DMS114 treated with DMSO at 0.1 percent for 48 hours (cell line): ENCODE data around the gene HELT.
"Not testable (repeated sequence)": the region's sequence is repeated elsewhere in the genome, so short reads cannot be mapped to it uniquely, and the experiment has no call there.

Experiments used
- DNase-seq: peaks from one replicate; lab custom pipeline; 2025; ENCODE audit not compliant: unreplicated experiment; lab: John Stamatoyannopoulos, UW

Gene HELT

DNA sequence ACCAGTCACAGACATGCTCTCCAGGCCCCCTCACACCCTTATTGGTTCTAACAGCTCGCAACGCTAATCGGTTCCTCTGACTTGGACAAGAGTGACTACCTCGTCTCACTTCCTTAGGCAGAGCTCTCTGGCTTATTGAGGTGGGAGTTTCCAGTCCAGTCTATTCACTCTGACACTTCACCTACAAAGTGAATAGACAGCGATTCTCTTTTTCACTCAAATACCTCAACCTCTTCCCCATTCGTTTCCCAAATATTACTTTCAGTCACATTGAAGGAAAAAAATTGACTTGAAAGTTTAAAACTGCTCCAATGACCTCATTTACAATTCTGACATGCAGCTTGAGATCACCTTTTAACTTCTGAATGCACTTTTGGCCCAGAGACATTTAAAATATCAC, 17.7 kb downstream of the HELT start:
- DNase-seq: no peak

DNA sequence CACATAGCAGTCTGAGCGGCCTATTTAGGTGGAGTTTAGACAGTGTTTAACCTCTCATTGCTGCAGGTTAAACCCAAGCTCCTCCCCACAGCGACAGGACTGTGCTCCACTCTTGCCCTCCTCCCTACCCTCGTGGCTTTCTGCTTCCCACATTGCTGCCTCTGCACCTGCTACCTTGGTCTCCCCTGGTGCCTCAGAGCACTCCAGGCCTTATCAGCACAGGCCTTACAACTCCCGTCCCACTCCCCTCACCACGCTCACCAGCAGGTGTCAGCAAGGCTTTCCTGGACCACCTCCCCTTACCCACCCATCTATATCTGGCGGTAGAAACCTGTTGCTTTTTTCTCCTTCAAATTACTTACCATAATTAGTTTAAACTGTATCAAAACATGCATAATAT, 18.6 kb downstream of the HELT start:
- no peak for DNase-seq

- peak; percentile 60 for DNase-seq
These were observed 21.4 kb downstream of the HELT start for GRCh38 chr4:185039508-185040273.

DNA sequence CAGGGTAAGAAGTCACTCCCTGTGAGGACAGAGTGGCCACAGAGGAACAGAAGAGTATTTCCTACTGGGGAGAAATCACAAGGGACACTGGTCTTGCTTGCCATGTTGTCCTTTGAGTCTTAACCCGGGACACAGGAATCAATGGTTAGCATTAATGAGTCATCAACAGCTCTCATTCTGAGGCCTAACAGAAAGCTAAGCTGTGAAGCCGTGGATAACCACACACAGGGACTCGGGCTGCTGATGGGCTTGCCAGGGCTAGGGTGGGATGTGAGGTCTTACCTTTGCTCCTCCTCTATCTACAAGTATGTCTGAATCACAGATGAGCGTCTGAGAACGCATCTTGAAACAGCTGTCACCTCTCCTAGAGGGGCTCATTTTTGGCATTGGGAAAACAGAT, 22.2 kb downstream of the HELT start:
- DNase-seq: no peak

GRCh38 chr4:185050286-185050685, 32.0 kb downstream of the HELT start:
- DNase-seq: not testable (repeated sequence)

GRCh38 chr4:185051283-185051682, 33.0 kb downstream of the HELT start:
- DNase-seq: not testable (repeated sequence)

GRCh38 chr4:185053746-185054145, 35.5 kb downstream of the HELT start:
- DNase-seq: no peak

DNA sequence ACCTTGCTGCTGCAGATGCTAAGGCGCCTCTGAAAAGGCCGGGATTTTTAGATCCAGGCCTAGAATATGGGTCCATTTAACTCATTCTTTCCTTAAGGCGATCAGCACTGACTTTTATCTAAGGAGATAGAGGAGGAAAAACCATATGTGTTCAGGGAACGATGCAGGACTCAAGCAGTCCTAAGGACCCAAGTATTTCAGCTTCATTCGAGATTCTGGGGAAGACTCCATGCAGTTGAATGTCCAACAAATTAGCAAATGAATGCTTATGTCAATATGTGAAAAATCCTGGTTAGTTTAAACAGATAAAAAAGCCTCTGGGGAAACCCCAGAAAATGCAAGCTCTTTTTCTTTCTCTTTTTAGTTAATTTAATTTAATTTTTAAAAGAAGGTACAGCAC, 36.0 kb downstream of the HELT start:
- no peak for DNase-seq

GRCh38 chr4:185054886-185055285, 36.6 kb downstream of the HELT start:
- no peak for DNase-seq

GRCh38 chr4:185061610-185062009, 43.3 kb downstream of the HELT start:
- DNase-seq: no peak

GRCh38 chr4:185062606-185063005, 44.3 kb downstream of the HELT start:
- no peak for DNase-seq

- DNase-seq: no peak
These were observed 47.9 kb downstream of the HELT start for GRCh38 chr4:185066179-185066578.

GRCh38 chr4:185068837-185069236, 50.5 kb downstream of the HELT start:
- no peak for DNase-seq
